Trophoblast cell (in vitro differentiated cells and primary cell): Measurements from ENCODE around the gene CMPK1. TPM values are rescaled to one million over a fixed set of nuclear protein-coding genes. Genes with fewer than 3 reads are reported as not detected.
"Not testable (repeated sequence)": the region's sequence is repeated elsewhere in the genome, so short reads cannot be mapped to it uniquely, and the experiment has no call there.

Experiments used
- DNase-seq, 2 donors: peaks; one replicate each; pipeline ENCODE4 v3.0.0-alpha.2; 2016
- H2AFZ ChIP-seq: 2 replicates; pipeline ENCODE4 v1.6.1; 2013; ENCODE audit warnings: low read length, moderate library complexity, mild to moderate bottlenecking; ENCODE audit not compliant: insufficient read depth, poor library complexity
- H2AK5ac ChIP-seq: 2 replicates; pipeline ENCODE4 v1.6.1; 2013; ENCODE audit warnings: mild to moderate bottlenecking, low read length
- H2BK120ac ChIP-seq: 2 replicates; pipeline ENCODE4 v1.6.1; 2013; ENCODE audit warnings: low read length, mild to moderate bottlenecking, moderate library complexity; ENCODE audit not compliant: insufficient read depth, poor library complexity
- H2BK12ac ChIP-seq: 2 replicates; pipeline ENCODE4 v1.6.1; 2013; ENCODE audit warnings: mild to moderate bottlenecking, low read length, moderate library complexity
- H2BK5ac ChIP-seq: 2 replicates; pipeline ENCODE4 v1.6.1; 2013; ENCODE audit warnings: low read length, low read depth, moderate library complexity, mild to moderate bottlenecking; ENCODE audit not compliant: poor library complexity
- H3K14ac ChIP-seq: 2 replicates; pipeline ENCODE4 v1.6.1; 2013; ENCODE audit warnings: mild to moderate bottlenecking, low read length
- H3K18ac ChIP-seq: 2 replicates; pipeline ENCODE4 v1.6.1; 2013; ENCODE audit warnings: mild to moderate bottlenecking, low read length
- H3K23ac ChIP-seq: 2 replicates; pipeline ENCODE4 v1.6.1; 2013; ENCODE audit warnings: low read length
- H3K27ac ChIP-seq: 2 replicates; pipeline ENCODE4 v1.5.1; 2013; ENCODE audit warnings: low read depth, mild to moderate bottlenecking, inconsistent platforms, low read length, moderate library complexity
- H3K27me3 ChIP-seq: 2 replicates; pipeline ENCODE4 v1.6.1; 2013; ENCODE audit warnings: inconsistent platforms, mild to moderate bottlenecking, low read length, moderate library complexity; ENCODE audit not compliant: insufficient read depth
- H3K36me3 ChIP-seq, 2 experiments: 1 replicate in 1 of 2; 2 replicates in 1 of 2; pipeline ENCODE4 v1.6.1; 2013; ENCODE audit warnings: low read length in 2 of 2, mild to moderate bottlenecking in 2 of 2, moderate library complexity in 1 of 2; ENCODE audit not compliant: insufficient read depth in 2 of 2, control insufficient read depth in 1 of 2
- H3K4ac ChIP-seq: 2 replicates; pipeline ENCODE4 v1.6.1; 2013; ENCODE audit warnings: low read depth, mild to moderate bottlenecking, low read length, moderate library complexity
- H3K4me1 ChIP-seq, 2 experiments: 1 replicate in 1 of 2; 2 replicates in 1 of 2; pipeline ENCODE4 v1.6.1; 2013; ENCODE audit warnings: low read length in 2 of 2, mild to moderate bottlenecking in 2 of 2, moderate library complexity in 1 of 2; ENCODE audit not compliant: insufficient read depth in 2 of 2, control insufficient read depth in 1 of 2
- H3K4me2 ChIP-seq: 2 replicates; pipeline ENCODE4 v1.6.1; 2013; ENCODE audit warnings: inconsistent platforms, mild to moderate bottlenecking, low read length, moderate library complexity
- H3K4me3 ChIP-seq: 2 replicates; pipeline ENCODE4 v1.5.1; 2013; ENCODE audit warnings: mild to moderate bottlenecking, low read depth, low read length, inconsistent platforms
- H3K79me1 ChIP-seq: one replicate; pipeline ENCODE4 v1.6.1; 2013; ENCODE audit warnings: low read length
- H3K79me2 ChIP-seq: 2 replicates; pipeline ENCODE4 v1.6.1; 2013; ENCODE audit warnings: low read length, mild to moderate bottlenecking; ENCODE audit not compliant: control insufficient read depth, insufficient read depth, poor library complexity
- H3K9ac ChIP-seq: 2 replicates; pipeline ENCODE4 v1.6.1; 2013; ENCODE audit warnings: mild to moderate bottlenecking, low read length
- H3K9me3 ChIP-seq: 2 replicates; pipeline ENCODE4 v1.6.1; 2013; ENCODE audit warnings: low read depth, mild to moderate bottlenecking, control low read depth, inconsistent platforms, low read length; ENCODE audit not compliant: insufficient read depth
- H4K12ac ChIP-seq: 2 replicates; pipeline ENCODE4 v1.6.1; 2013; ENCODE audit warnings: low read depth, mild to moderate bottlenecking, low read length, moderate library complexity
- H4K8ac ChIP-seq: 2 replicates; pipeline ENCODE4 v1.6.1; 2013; ENCODE audit warnings: low read depth, mild to moderate bottlenecking, low read length, moderate library complexity
- H4K91ac ChIP-seq: one replicate; pipeline ENCODE4 v1.6.1; 2013; ENCODE audit warnings: low read depth, mild to moderate bottlenecking, low read length, moderate library complexity
- WGBS: extraction: QIAGEN DNeasy Blood & Tissue Kit; methylation state at CpG from one replicate; pipeline ENCODE4 v1.1.7; 2013; ENCODE audit warnings: missing lambda C conversion rate; ENCODE audit not compliant: insufficient read length, insufficient coverage; ENCODE audit errors: extremely low coverage; 5-methylcytosine and 5-hydroxymethylcytosine counted together
- polyA plus RNA-seq: library from polyadenylated mRNA; stranded (reverse); fragments of 200-250 nt; gene quantifications from 2 replicates; pipeline ENCODE4 v1.2.3, GENCODE V29; 2013

Gene CMPK1, protein sequence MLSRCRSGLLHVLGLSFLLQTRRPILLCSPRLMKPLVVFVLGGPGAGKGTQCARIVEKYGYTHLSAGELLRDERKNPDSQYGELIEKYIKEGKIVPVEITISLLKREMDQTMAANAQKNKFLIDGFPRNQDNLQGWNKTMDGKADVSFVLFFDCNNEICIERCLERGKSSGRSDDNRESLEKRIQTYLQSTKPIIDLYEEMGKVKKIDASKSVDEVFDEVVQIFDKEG
- 57.8 and 58.5 TPM in 2 replicates for polyA plus RNA-seq

DNA sequence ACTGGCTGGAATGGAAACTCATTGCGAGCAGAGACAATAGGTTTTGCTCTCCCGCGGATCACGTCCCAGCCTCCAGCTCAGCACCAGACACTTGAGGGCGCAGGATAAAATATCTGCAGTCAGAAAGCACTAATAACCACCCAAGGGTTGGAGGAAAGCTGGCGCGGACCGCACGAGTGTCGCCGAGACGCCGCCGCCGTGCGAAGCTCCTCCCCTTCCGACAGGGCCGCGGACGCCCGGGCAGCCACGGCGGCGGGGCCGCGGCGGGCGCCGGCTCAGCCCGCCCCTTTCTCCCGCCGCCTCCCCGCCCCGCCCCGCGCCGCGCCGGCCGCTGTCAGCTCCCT lies at the start of gene CMPK1:
CMPK1 (plus strand) TSS at position 213 of the 344 bp plus-strand sequence. CDS start 156 bp downstream, outside the sequence.
- WGBS = no CpG with 5 or more reads among the region's 40 CpGs
- Histone ChIP-seq H3K18ac (peak within 1 kb of the TSS; percentile 97), H3K4ac (peak within 1 kb of the TSS; percentile 96), H2BK120ac (peak within 1 kb of the TSS; percentile 97), H4K12ac (peak within 1 kb of the TSS; percentile 99), H3K14ac (peak within 1 kb of the TSS; percentile 99), H2AK5ac (peak within 1 kb of the TSS; percentile 88), H3K9me3 (no peaks in the 10 kb centered on the region), H3K4me2 (peak within 1 kb of the TSS; percentile 70), H2BK12ac (peak within 1 kb of the TSS; percentile 51), H3K4me1 (peaks cover 7 to 8% of the 10 kb centered on the region in 2 experiments), H4K8ac (peak within 1 kb of the TSS; percentile 99), H3K27me3 (no peaks in the 10 kb centered on the region), H4K91ac (peak within 1 kb of the TSS; percentile 98), H2AFZ (peak within 1 kb of the TSS; percentile 98), H3K23ac (no peak within 1 kb of the TSS), H3K9ac (peak within 1 kb of the TSS; percentile 93), H3K36me3 (no peaks in the 10 kb centered on the region), H3K27ac (peak within 1 kb of the TSS; percentile 99), H3K79me2 (peaks cover 9% of the 10 kb centered on the region), H2BK5ac (peak within 1 kb of the TSS; percentile 97), H3K79me1 (peaks cover 11% of the 10 kb centered on the region), H3K4me3 (peak within 1 kb of the TSS; percentile 90)
- DNase-seq = peak; percentile 63 to 79

DNA sequence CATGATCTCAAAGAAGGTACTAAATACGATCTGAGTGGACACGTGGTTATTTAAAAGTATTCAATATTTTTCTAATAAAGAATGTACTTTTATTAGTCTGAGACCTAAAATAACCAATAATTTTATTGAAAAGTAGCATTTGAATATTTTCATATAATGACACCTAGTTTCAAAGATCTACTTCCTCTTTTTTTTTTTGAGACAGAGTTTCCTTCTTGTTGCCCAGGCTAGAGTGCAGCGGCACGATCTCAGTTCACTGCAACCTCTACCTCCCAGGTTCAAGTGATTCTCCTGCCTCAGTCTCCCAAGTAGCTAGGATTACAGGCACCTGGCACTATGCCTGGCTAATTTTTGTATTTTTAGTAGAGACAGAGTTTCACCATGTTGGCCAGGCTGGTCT lies 45.5 kb upstream of the CMPK1 start:
- WGBS = no CpG with 5 or more reads among the region's 4 CpGs

DNA sequence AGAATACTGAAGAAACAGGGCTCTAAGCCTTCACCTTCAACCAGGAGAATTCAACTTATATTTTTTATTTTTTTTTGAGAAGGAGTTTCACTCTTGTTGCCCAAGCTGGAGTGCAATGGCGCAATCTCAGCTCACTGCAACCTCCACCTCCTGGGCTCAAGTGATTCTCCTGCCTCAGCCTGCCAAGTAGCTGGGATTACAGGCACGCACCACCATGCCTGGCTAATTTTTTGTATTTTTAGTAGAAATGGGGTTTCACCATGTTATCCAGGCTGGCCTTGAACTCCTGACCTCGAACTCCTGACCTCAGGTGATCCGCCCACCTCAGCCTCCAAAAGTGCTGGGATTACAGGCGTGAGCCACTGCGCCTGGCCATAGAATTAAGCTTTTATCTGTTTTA lies 38.7 kb upstream of the CMPK1 start:
- H3K4me3 ChIP-seq, H3K27me3 ChIP-seq, DNase-seq, H3K27ac ChIP-seq, H3K4ac ChIP-seq, H3K9me3 ChIP-seq, H3K79me2 ChIP-seq, H2BK12ac ChIP-seq, H2AK5ac ChIP-seq, H2AFZ ChIP-seq, H3K4me1 ChIP-seq, H3K9ac ChIP-seq, H3K14ac ChIP-seq, H4K12ac ChIP-seq, H3K23ac ChIP-seq, H2BK5ac ChIP-seq, H3K79me1 ChIP-seq, H3K18ac ChIP-seq, H3K4me2 ChIP-seq, H2BK120ac ChIP-seq, H4K91ac ChIP-seq, H4K8ac ChIP-seq: not testable (repeated sequence)
- peaks cover 22 to 24% of the 10 kb centered on the region in 2 experiments for H3K36me3 ChIP-seq
- no CpG with 5 or more reads among the region's 6 CpGs for WGBS

More for the DNA sequence above, 45.5 kb upstream of the CMPK1 start:
- not testable (repeated sequence) for H3K4me1 ChIP-seq, H3K9me3 ChIP-seq, H3K79me1 ChIP-seq, H3K4ac ChIP-seq, H4K8ac ChIP-seq, H3K79me2 ChIP-seq, H3K9ac ChIP-seq, H2AK5ac ChIP-seq, H2AFZ ChIP-seq, H3K27me3 ChIP-seq, H3K4me3 ChIP-seq, H4K12ac ChIP-seq, H3K23ac ChIP-seq, H2BK120ac ChIP-seq, H3K18ac ChIP-seq, H3K14ac ChIP-seq, H3K27ac ChIP-seq, H2BK12ac ChIP-seq, DNase-seq, H2BK5ac ChIP-seq, H4K91ac ChIP-seq, H3K4me2 ChIP-seq
- peaks cover 20 to 25% of the 10 kb centered on the region in 2 experiments for H3K36me3 ChIP-seq

DNA sequence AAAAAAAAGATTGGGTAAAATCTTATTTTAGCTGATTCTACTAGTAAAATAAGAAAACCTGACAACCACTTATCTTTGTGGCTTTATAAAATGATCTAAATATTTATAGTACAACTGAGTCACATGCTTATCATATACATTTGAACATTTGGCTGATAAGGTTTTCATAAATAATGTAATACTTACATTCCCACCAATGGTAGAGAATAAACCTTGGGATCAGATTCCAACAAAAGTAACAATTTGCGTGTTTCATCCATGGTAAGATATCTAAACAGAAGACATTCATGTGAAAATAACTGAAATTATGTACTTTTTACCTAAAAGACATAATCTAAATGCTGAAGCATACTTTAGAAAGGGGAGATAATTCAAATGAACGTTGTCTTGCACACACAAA lies 38.0 kb upstream of the CMPK1 start:
- no peak overlapping the region for H4K91ac ChIP-seq
- WGBS = no CpG with 5 or more reads among the region's 2 CpGs
- no peaks in the 10 kb centered on the region for H3K79me2 ChIP-seq
- no peak overlapping the region for H3K9ac ChIP-seq
- no peak overlapping the region for H3K18ac ChIP-seq
- H2BK120ac ChIP-seq = no peak overlapping the region
- no peak overlapping the region for H3K4me3 ChIP-seq
- no peak overlapping the region for H2AFZ ChIP-seq
- no peaks in the 10 kb centered on the region for H3K27me3 ChIP-seq
- no peak overlapping the region for H2BK5ac ChIP-seq
- no peak overlapping the region for H3K23ac ChIP-seq
- no peak overlapping the region for H4K12ac ChIP-seq
- no peak overlapping the region for H4K8ac ChIP-seq
- H2AK5ac ChIP-seq = no peak overlapping the region
- H3K4me1 ChIP-seq = no peaks in the 10 kb centered on the region
- H3K4ac ChIP-seq = no peak overlapping the region
- H3K9me3 ChIP-seq = no peaks in the 10 kb centered on the region
- no peak overlapping the region for H3K4me2 ChIP-seq
- H3K36me3 ChIP-seq = peaks cover 24 to 27% of the 10 kb centered on the region in 2 experiments
- no peaks in the 10 kb centered on the region for H3K79me1 ChIP-seq
- no peak overlapping the region for H3K14ac ChIP-seq
- H2BK12ac ChIP-seq = no peak overlapping the region
- no peak for DNase-seq
- no peak overlapping the region for H3K27ac ChIP-seq
